SK-N-SH treated with all-trans-retinoic acid at 6 μM for 48 hours (cell line): ENCODE measurements around the gene SP140L.

Experiments
- ATAC-seq: fragments of 200-7000 bp; cut with Tn5 transposase; 3 replicates; pipeline ENCODE4 v1.9.1; 2020; ENCODE audit warnings: mild to moderate bottlenecking, moderate library complexity
- ARNTL ChIP-seq: fragments of 450-650 bp; formaldehyde crosslinking; IDR thresholded peaks from 2 replicates; pipeline ENCODE4 v1.5.0; 2020; ENCODE audit warnings: low read depth, mild to moderate bottlenecking, moderate library complexity, borderline replicate concordance
- BACH2 ChIP-seq: fragments of 250-450 bp; sonication (Bioruptor Pico); IDR thresholded peaks from 2 replicates; pipeline ENCODE4 v1.9.0; 2021; ENCODE audit warnings: mild to moderate bottlenecking, borderline replicate concordance
- CREB5 ChIP-seq: fragments of 250-450 bp; sonication (Bioruptor Pico); IDR thresholded peaks from 2 replicates; pipeline ENCODE4 v1.5.1; 2020; ENCODE audit warnings: low read depth, mild to moderate bottlenecking, moderate library complexity
- CSDC2 ChIP-seq: fragments of 250-450 bp; sonication (Bioruptor Pico); IDR thresholded peaks from 2 replicates; pipeline ENCODE4 v1.5.0; 2020; ENCODE audit warnings: mild to moderate bottlenecking, moderate library complexity
- CSRNP3 ChIP-seq: fragments of 250-450 bp; sonication (Bioruptor Pico); IDR thresholded peaks from 2 replicates; pipeline ENCODE4 v1.5.1; 2021; ENCODE audit warnings: mild to moderate bottlenecking, moderate library complexity
- GLIS3 ChIP-seq: fragments of 250-450 bp; sonication (Bioruptor Pico); IDR thresholded peaks from 2 replicates; pipeline ENCODE4 v1.5.0; 2020; ENCODE audit warnings: mild to moderate bottlenecking, moderate library complexity
- OSR1 ChIP-seq: fragments of 250-450 bp; sonication (Bioruptor Pico); IDR thresholded peaks from 2 replicates; pipeline ENCODE4 v1.8.0; 2022; ENCODE audit warnings: moderate library complexity, mild to moderate bottlenecking, inconsistent platforms
- PATZ1 ChIP-seq: fragments of 250-450 bp; sonication (Bioruptor Pico); IDR thresholded peaks from 2 replicates; pipeline ENCODE4 v1.8.0; 2020; ENCODE audit warnings: mild to moderate bottlenecking, moderate library complexity, borderline replicate concordance
- POU6F1 ChIP-seq: fragments of 250-450 bp; sonication (Bioruptor Pico); IDR thresholded peaks from 2 replicates; pipeline ENCODE4 v1.8.0; 2021; ENCODE audit warnings: low read depth, mild to moderate bottlenecking, moderate library complexity, borderline replicate concordance
- PPARA ChIP-seq: fragments of 250-450 bp; sonication (Bioruptor Pico); IDR thresholded peaks from 2 replicates; pipeline ENCODE4 v1.5.0; 2020; ENCODE audit warnings: mild to moderate bottlenecking, borderline replicate concordance
- RARB ChIP-seq: fragments of 250-450 bp; sonication (Bioruptor Pico); IDR thresholded peaks from 2 replicates; pipeline ENCODE4 v1.8.0; 2021; ENCODE audit warnings: mild to moderate bottlenecking, moderate library complexity
- SNAI2 ChIP-seq: fragments of 250-450 bp; sonication (Bioruptor Pico); IDR thresholded peaks from 2 replicates; pipeline ENCODE4 v1.5.0; 2020; ENCODE audit warnings: mild to moderate bottlenecking, moderate library complexity
- TCF4 ChIP-seq: fragments of 250-450 bp; sonication (Bioruptor Pico); IDR thresholded peaks from 2 replicates; pipeline ENCODE4 v1.8.0; 2021; ENCODE audit warnings: mild to moderate bottlenecking, moderate library complexity, borderline replicate concordance
- TOX ChIP-seq: fragments of 250-450 bp; sonication (Bioruptor Pico); IDR thresholded peaks from 2 replicates; pipeline ENCODE4 v1.8.0; 2021; ENCODE audit warnings: mild to moderate bottlenecking, moderate library complexity, borderline replicate concordance
- TSHZ2 ChIP-seq: fragments of 250-450 bp; sonication (Bioruptor Pico); IDR thresholded peaks from 2 replicates; pipeline ENCODE4 v1.5.0; 2020; ENCODE audit warnings: mild to moderate bottlenecking, moderate library complexity
- ZC3H10 ChIP-seq: fragments of 250-450 bp; sonication (Bioruptor Pico); IDR thresholded peaks from 2 replicates; pipeline ENCODE4 v1.5.1; 2021; ENCODE audit warnings: mild to moderate bottlenecking, moderate library complexity
- ZFP3 ChIP-seq: fragments of 250-450 bp; sonication (Bioruptor Pico); IDR thresholded peaks from 2 replicates; pipeline ENCODE4 v1.5.0; 2020; ENCODE audit warnings: mild to moderate bottlenecking, moderate library complexity
- ZFP30 ChIP-seq: fragments of 450-650 bp; formaldehyde crosslinking; IDR thresholded peaks from 2 replicates; pipeline ENCODE4 v1.5.0; 2022; ENCODE audit warnings: mild to moderate bottlenecking, moderate library complexity
- ZNF565 ChIP-seq: fragments of 450-650 bp; formaldehyde crosslinking; conservative IDR thresholded peaks from 2 replicates; pipeline ENCODE4 v1.5.0; 2020; ENCODE audit warnings: low read depth, mild to moderate bottlenecking, moderate library complexity
- ZNF70 ChIP-seq: fragments of 450-650 bp; formaldehyde crosslinking; IDR thresholded peaks from 2 replicates; pipeline ENCODE4 v1.5.0; 2020; ENCODE audit warnings: mild to moderate bottlenecking, moderate library complexity
- ZNF8 ChIP-seq: fragments of 450-650 bp; formaldehyde crosslinking; IDR thresholded peaks from 2 replicates; pipeline ENCODE4 v1.5.0; 2020; ENCODE audit warnings: mild to moderate bottlenecking, moderate library complexity

SP140L gene

GRCh38 chr2:230328155-230328458, 1.1 kb downstream of the SP140L start:
- no peak for ATAC-seq
- TF ChIP-seq ZFP30 (no peak), ZNF8 (CRISPR knock-in tag) (no peak), BACH2 (no peak), OSR1 (CRISPR knock-in tag) (no peak), ZNF565 (no peak), ZFP3 (CRISPR knock-in tag) (no peak), GLIS3 (CRISPR knock-in tag) (no peak), CSDC2 (CRISPR knock-in tag) (no peak)

- ATAC-seq = 0 out of 3 replicates have a peak, but pooled peaks have one; percentile 11
- TF ChIP-seq ZFP3 (CRISPR knock-in tag) (no peak), BACH2 (no peak), TCF4 (no peak), SNAI2 (CRISPR knock-in tag) (no peak), GLIS3 (CRISPR knock-in tag) (no peak), CREB5 (CRISPR knock-in tag) (no peak), CSRNP3 (CRISPR knock-in tag) (no peak), ZNF565 (no peak), ZNF70 (CRISPR knock-in tag) (no peak), CSDC2 (CRISPR knock-in tag) (no peak), ARNTL (CRISPR knock-in tag) (no peak), PPARA (CRISPR knock-in tag) (no peak), POU6F1 (CRISPR knock-in tag) (no peak)
Measured at GRCh38 chr2:230329946-230330605, 3.1 kb downstream of the SP140L start.

GRCh38 chr2:230330725-230331124, 3.7 kb downstream of the SP140L start:
- TF ChIP-seq PATZ1 (CRISPR knock-in tag) (no peak), RARB (CRISPR knock-in tag) (no peak), OSR1 (CRISPR knock-in tag) (no peak), POU6F1 (CRISPR knock-in tag) (no peak), ZFP3 (CRISPR knock-in tag) (no peak), CREB5 (CRISPR knock-in tag) (no peak), TSHZ2 (no peak), TOX (CRISPR knock-in tag) (no peak), BACH2 (no peak), ARNTL (CRISPR knock-in tag) (no peak), ZNF8 (CRISPR knock-in tag) (no peak), ZFP30 (no peak), TCF4 (no peak), CSDC2 (CRISPR knock-in tag) (no peak), CSRNP3 (CRISPR knock-in tag) (no peak), ZNF70 (CRISPR knock-in tag) (no peak), ZC3H10 (no peak), SNAI2 (CRISPR knock-in tag) (no peak)
- peak; percentile 80 for ATAC-seq
